HepG2 (cell line): ENCODE measurements around the gene MYO6. TPM values are rescaled to one million over a fixed set of nuclear protein-coding genes. Genes with fewer than 3 reads are reported as not detected.

Experiments used
- ATAC-seq: fragments of 200-7000 bp; cut with Tn5 transposase; 3 replicates; pipeline ENCODE4 v1.9.1; 2020; ENCODE audit warnings: mild to moderate bottlenecking, moderate library complexity
- BruUV-seq: library from RNA; stranded (reverse); fragments of 400-500 nt; replicated peaks from 2 replicates; lab custom pipeline; 2021; lab: Mats Ljungman, UMichigan
- CTCF ChIA-PET: fragments of 300-600 bp; formaldehyde crosslinking; extraction: SDS; loops from one replicate; lab custom pipeline; 2021; ENCODE audit warnings: low total read pairs, inconsistent platforms, low intra/inter-chr PET ratio; lab: Yijun Ruan, JAX
- POLR2A ChIA-PET: fragments of 350-600 bp; sonication (Branson Sonifier 250); formaldehyde crosslinking; loops from one replicate; lab custom pipeline; 2020; ENCODE audit warnings: antibody characterized with exemption, inconsistent platforms; lab: Yijun Ruan, JAX
- DNase-seq: peaks from one replicate; pipeline ENCODE4 v3.0.0-alpha.2; 2015; ENCODE audit warnings: low spot score
- FAIRE-seq: peaks from 3 replicates; lab custom pipeline; 2011; peaks lifted over from hg19 to GRCh38; lab: Jason Lieb, UNC
- H2AFZ ChIP-seq: one replicate; pipeline ENCODE4 v1.6.1; 2011; ENCODE audit warnings: low read length, inconsistent platforms
- H3K27ac ChIP-seq: fragments of 300-600 bp; 3 replicates; pipeline ENCODE4 v1.8.0; 2011; ENCODE audit warnings: mixed run types, mild to moderate bottlenecking, mixed read lengths, low read length, inconsistent platforms; ENCODE audit not compliant: insufficient read depth; ENCODE audit errors: extremely low read length
- H3K27me3 ChIP-seq, 2 experiments: fragments of 200-600 bp in 1 of 2; 2 replicates in 1 of 2; 3 replicates in 1 of 2; pipeline versions ENCODE4 v1.6.0 to v1.8.0; 2011; ENCODE audit warnings: low read length in 2 of 2, mild to moderate bottlenecking in 2 of 2, moderate library complexity in 2 of 2, inconsistent platforms in 1 of 2; ENCODE audit not compliant: insufficient read depth in 2 of 2, control insufficient read depth in 1 of 2
- H3K36me3 ChIP-seq, 2 experiments: fragments of 200-600 bp in 1 of 2; replicated peaks in 1 of 2; 2 replicates in 1 of 2; 3 replicates in 1 of 2; pipeline versions ENCODE4 v1.5.1 to v1.8.0; 2011; ENCODE audit warnings: low read length in 2 of 2, inconsistent platforms in 1 of 2; ENCODE audit not compliant: insufficient read depth in 2 of 2, control insufficient read depth in 1 of 2
- H3K4me1 ChIP-seq: 2 replicates; pipeline ENCODE4 v1.5.1; 2012; ENCODE audit warnings: low read length, inconsistent platforms; ENCODE audit not compliant: insufficient read depth
- H3K4me2 ChIP-seq: 2 replicates; pipeline ENCODE4 v1.6.0; 2011; ENCODE audit warnings: low read depth, low read length, inconsistent platforms
- H3K4me3 ChIP-seq, 3 experiments: fragments of 200-600 bp in 1 of 3; sonication (generic), shearing (Covaris generic) in 1 of 3; replicated peaks in 1 of 3; 2 replicates each; pipeline ENCODE4 v1.5.1; 2011 to 2016; ENCODE audit warnings: low read length in 3 of 3, inconsistent platforms in 2 of 3, low read depth in 2 of 3, mild to moderate bottlenecking in 2 of 3, control low read depth in 1 of 3, mixed read lengths in 1 of 3; ENCODE audit not compliant: insufficient read depth in 1 of 3
- H3K79me2 ChIP-seq: one replicate; pipeline ENCODE4 v1.6.1; 2011; ENCODE audit warnings: low read length, inconsistent platforms; ENCODE audit not compliant: insufficient read depth
- H3K9ac ChIP-seq: 2 replicates; pipeline ENCODE4 v1.6.0; 2011; ENCODE audit warnings: mild to moderate bottlenecking, low read depth, low read length, inconsistent platforms; ENCODE audit not compliant: insufficient read depth
- H3K9me3 ChIP-seq: 2 replicates; pipeline ENCODE4 v1.5.1; 2012; ENCODE audit warnings: mild to moderate bottlenecking, low read length
- H4K20me1 ChIP-seq: 2 replicates; pipeline ENCODE4 v1.6.0; 2011; ENCODE audit warnings: inconsistent platforms, mild to moderate bottlenecking, low read length, moderate library complexity; ENCODE audit not compliant: insufficient read depth
- CBX2 ChIP-seq, 2 experiments: fragments of 200-600 bp in 1 of 2; sonication (generic); formaldehyde crosslinking in 1 of 2; IDR thresholded peaks; 2 replicates each; pipeline versions ENCODE4 v1.7.0 to v1.8.1; 2018 to 2022; ENCODE audit warnings: low read depth in 2 of 2, low read length in 1 of 2, mild to moderate bottlenecking in 1 of 2, missing genetic modification reagents in 1 of 2
- CHCHD3 ChIP-seq: sonication (generic); formaldehyde crosslinking; IDR thresholded peaks from 2 replicates; pipeline ENCODE4 v1.8.0; 2022; ENCODE audit warnings: mild to moderate bottlenecking, missing genetic modification reagents, moderate library complexity
- EZH2 ChIP-seq: conservative IDR thresholded peaks from 2 replicates; pipeline ENCODE4 v1.6.1; 2012; ENCODE audit warnings: mild to moderate bottlenecking, low read depth, low read length, moderate library complexity
- FIP1L1 ChIP-seq: fragments of 200-400 bp; formaldehyde crosslinking; IDR thresholded peaks from 2 replicates; pipeline ENCODE4 v1.6.1; 2018; ENCODE audit warnings: low read depth, mild to moderate bottlenecking, low read length, moderate library complexity, borderline replicate concordance; ENCODE audit not compliant: insufficient read depth
- KAT8 ChIP-seq: IDR thresholded peaks from 2 replicates; pipeline ENCODE4 v1.6.1; 2016; ENCODE audit warnings: missing genetic modification reagents, missing compliant biosample characterization
- MAX ChIP-seq: IDR thresholded peaks from 2 replicates; pipeline ENCODE4 v1.6.1; 2012; ENCODE audit warnings: inconsistent platforms
- POLR2A ChIP-seq, 2 experiments: IDR thresholded peaks; 2 replicates each; pipeline ENCODE4 v1.6.1; 2011; ENCODE audit warnings: low read depth in 2 of 2, low read length in 2 of 2, mild to moderate bottlenecking in 1 of 2, moderate library complexity in 1 of 2; ENCODE audit not compliant: insufficient read depth in 1 of 2
- TERF1 ChIP-seq: sonication (generic); formaldehyde crosslinking; IDR thresholded peaks from 2 replicates; pipeline ENCODE4 v1.8.0; 2022; ENCODE audit warnings: mild to moderate bottlenecking, missing genetic modification reagents, moderate library complexity
- UBTF ChIP-seq: sonication (generic); formaldehyde crosslinking; IDR thresholded peaks from 2 replicates; pipeline ENCODE4 v1.4.0; 2020; ENCODE audit warnings: mild to moderate bottlenecking, missing genetic modification reagents
- ZBTB7B ChIP-seq: sonication (generic); formaldehyde crosslinking; IDR thresholded peaks from 2 replicates; pipeline ENCODE4 v1.4.0; 2020; ENCODE audit warnings: missing genetic modification reagents
- ZGPAT ChIP-seq: IDR thresholded peaks from 2 replicates; pipeline ENCODE4 v1.6.1; 2016; ENCODE audit warnings: mild to moderate bottlenecking
- ZMYM2 ChIP-seq: sonication (generic); formaldehyde crosslinking; IDR thresholded peaks from 2 replicates; pipeline ENCODE4 v1.8.0; 2022; ENCODE audit warnings: mild to moderate bottlenecking, missing genetic modification reagents
- ZNF12 ChIP-seq: sonication (generic); formaldehyde crosslinking; IDR thresholded peaks from 2 replicates; pipeline ENCODE4 v1.5.0; 2020; ENCODE audit warnings: missing genetic modification reagents
- ZNF225 ChIP-seq: sonication (generic); formaldehyde crosslinking; IDR thresholded peaks from 2 replicates; pipeline ENCODE4 v1.4.0; 2020; ENCODE audit warnings: mild to moderate bottlenecking, missing genetic modification reagents
- ZNF382 ChIP-seq: sonication (generic); formaldehyde crosslinking; IDR thresholded peaks from 2 replicates; pipeline ENCODE4 v1.5.0; 2020; ENCODE audit warnings: missing genetic modification reagents, mild to moderate bottlenecking, borderline replicate concordance
- ZNF563 ChIP-seq: sonication (generic); formaldehyde crosslinking; IDR thresholded peaks from 2 replicates; pipeline ENCODE4 v1.8.0; 2022; ENCODE audit warnings: mild to moderate bottlenecking, moderate library complexity, missing genetic modification reagents
- ZNF703 ChIP-seq: sonication (generic); formaldehyde crosslinking; IDR thresholded peaks from 2 replicates; pipeline ENCODE4 v1.5.1; 2020; ENCODE audit warnings: missing genetic modification reagents, mild to moderate bottlenecking, moderate library complexity, borderline replicate concordance
- ZNF83 ChIP-seq: sonication (generic); formaldehyde crosslinking; IDR thresholded peaks from 2 replicates; pipeline ENCODE4 v1.4.0; 2020; ENCODE audit warnings: missing genetic modification reagents, mild to moderate bottlenecking, borderline replicate concordance
- ZSCAN12 ChIP-seq: sonication (generic); formaldehyde crosslinking; IDR thresholded peaks from 2 replicates; pipeline ENCODE4 v1.9.0; 2021; ENCODE audit warnings: mild to moderate bottlenecking, missing genetic modification reagents
- WGBS: methylation state at CpG from one replicate; pipeline ENCODE4 v1.1.6; 2017; ENCODE audit warnings: low lambda C conversion rate; 5-methylcytosine and 5-hydroxymethylcytosine counted together
- in situ Hi-C: cut with HindIII; loops from 2 replicates; pipeline ENCODE4 v1.10.0; 2017; ENCODE audit warnings: low pct_unique_long_range_greater_than_20kb; ENCODE audit not compliant: extremely low pct_ligation_motif_present
- intact Hi-C: fragments of 100-400 bp; cut with micrococcal nuclease; formaldehyde crosslinking; loops from one replicate; pipeline ENCODE4 v1.10.0; 2022; ENCODE audit not compliant: unreplicated experiment
- polyA plus RNA-seq, 8 experiments: library from polyadenylated mRNA; depleted of rRNA in 3 of 8; stranded (reverse) in 7 of 8; unstranded in 1 of 8; fragments of >200 nt; fragmentation: Illumina TruSeq in 4 of 8; extraction: Trizol in 4 of 8; gene quantifications; 2 replicates each; pipeline versions ENCODE4 v1.2.1 to v1.2.3, GENCODE V29; 2011 to 2016; ENCODE audit warnings: low read depth in 4 of 8, missing spikeins in 1 of 8, mixed read lengths in 1 of 8; ENCODE audit not compliant: insufficient read depth in 1 of 8
- total RNA-seq, 5 experiments: library from RNA; depleted of rRNA; stranded (reverse); fragments of >200 nt; fragmentation: Illumina TruSeq; extraction: Trizol; gene quantifications; 2 replicates each; pipeline ENCODE4 v1.2.3, GENCODE V29; 2016; ENCODE audit warnings: low read depth in 1 of 5

MYO6 gene
- total and polyA plus RNA-seq, 2 of the 13 experiments (the other 11 are each of a cell fraction or from before 2014, with no cell fraction given), result 5.4 to 7.5 TPM

GRCh38 chr6:75748003-75748742 is 866 bp upstream of the MYO6 start:
- H3K4me3 ChIP-seq, result peak overlapping the region; percentile 70 to 96 (median 96)
- intact Hi-C loops (loop anchor here (5.0 kb wide), 1 partner anchor 61 kb away; no protein-coding TSS in a partner anchor), in situ Hi-C loops (no loop called here)
- CTCF ChIA-PET, result no interaction called here
- peaks cover 41% of the 10 kb centered on the region for H3K4me1 ChIP-seq
- no peak for DNase-seq
- H3K9ac ChIP-seq, result peak overlapping the region; percentile 82
- no peaks in the 10 kb centered on the region for H3K36me3 ChIP-seq
- FAIRE-seq, result no peak
- peak overlapping the region; percentile 68 for H3K27ac ChIP-seq
- TF ChIP-seq KAT8 (CRISPR knock-in tag) (0 out of 2 replicates have a peak, but pooled peaks have one; percentile 6), ZNF382 (CRISPR knock-in tag) (no peak), ZNF12 (no peak), FIP1L1 (no peak), ZNF563 (CRISPR knock-in tag) (no peak), ZNF703 (CRISPR knock-in tag) (no peak), ZNF225 (CRISPR knock-in tag) (no peak), ZSCAN12 (CRISPR knock-in tag) (no peak), TERF1 (CRISPR knock-in tag) (no peak), CBX2 (IDR thresholded peaks at IDR 0.05; ENCODE audit: low read depth, low read length) (peak; percentile 97), CBX2 (CRISPR knock-in tag; IDR thresholded peaks at IDR 0.05; ENCODE audit: low read depth) (no peak), ZMYM2 (0 out of 2 replicates have a peak, but pooled peaks have one; percentile 2), ZBTB7B (no peak), ZGPAT (CRISPR knock-in tag) (no peak), ZNF83 (CRISPR knock-in tag) (peak; percentile 48; the same call in 1 of the 2 replicates), MAX (no peak), POLR2A (IDR thresholded peaks at IDR 0.05; ENCODE audit: insufficient read depth in 1 of 2, low read depth in 2 of 2, low read length in 2 of 2) (no peak), UBTF (CRISPR knock-in tag) (no peak), EZH2 (0 out of 2 replicates have a peak, but pooled peaks have one; percentile 36), CHCHD3 (CRISPR knock-in tag) (no peak)
- TF ChIP-seq, all 625 proteins: peak for 5
- H4K20me1 ChIP-seq, result no peaks in the 10 kb centered on the region
- H3K79me2 ChIP-seq, result peaks cover 2% of the 10 kb centered on the region
- 4% methylated on average over 13 of the region's 17 CpGs for WGBS
- H3K9me3 ChIP-seq, result no peaks in the 10 kb centered on the region
- ATAC-seq, result peak; percentile 73
- peak overlapping the region; percentile 91 for H3K4me2 ChIP-seq
- BruUV-seq, result no TSS peak
- peak overlapping the region; percentile 87 for H2AFZ ChIP-seq
- peaks cover 0 to 8% of the 10 kb centered on the region in 2 experiments; a peak in 4 of 5 replicates for H3K27me3 ChIP-seq
- POLR2A ChIA-PET, result no interaction called here
